Left hindlimb (tissue), 1 donor: ENCODE data around the gene CD14.
"Not testable (repeated sequence)": the region's sequence is repeated elsewhere in the genome, so short reads cannot be mapped to it uniquely, and the experiment has no call there.

Experiments
- DNase-seq: peaks from one replicate; pipeline ENCODE4 v3.0.0-alpha.2; 2018

The CD14 gene

DNA sequence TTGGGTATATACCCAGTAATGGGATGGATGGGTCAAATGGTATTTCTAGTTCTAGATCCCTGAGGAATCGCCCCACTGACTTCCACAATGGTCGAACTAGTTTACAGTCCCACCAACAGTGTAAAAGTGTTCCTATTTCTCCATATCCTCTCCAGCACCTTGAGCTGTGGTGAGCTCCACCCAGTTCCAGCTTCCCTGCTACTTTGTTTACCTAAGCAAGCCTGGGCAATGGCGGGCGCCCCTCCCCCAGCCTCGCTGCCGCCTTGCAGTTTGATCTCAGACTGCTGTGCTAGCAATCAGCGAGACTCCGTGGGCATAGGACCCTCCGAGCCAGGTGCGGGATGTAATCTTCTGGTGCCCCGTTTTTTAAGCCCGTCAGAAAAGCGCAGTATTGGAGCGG is 39.9 kb downstream of the CD14 start:
- not testable (repeated sequence) for DNase-seq

GRCh38 chr5:140591747-140592372 is 41.1 kb downstream of the CD14 start:
- DNase-seq = no peak

DNA sequence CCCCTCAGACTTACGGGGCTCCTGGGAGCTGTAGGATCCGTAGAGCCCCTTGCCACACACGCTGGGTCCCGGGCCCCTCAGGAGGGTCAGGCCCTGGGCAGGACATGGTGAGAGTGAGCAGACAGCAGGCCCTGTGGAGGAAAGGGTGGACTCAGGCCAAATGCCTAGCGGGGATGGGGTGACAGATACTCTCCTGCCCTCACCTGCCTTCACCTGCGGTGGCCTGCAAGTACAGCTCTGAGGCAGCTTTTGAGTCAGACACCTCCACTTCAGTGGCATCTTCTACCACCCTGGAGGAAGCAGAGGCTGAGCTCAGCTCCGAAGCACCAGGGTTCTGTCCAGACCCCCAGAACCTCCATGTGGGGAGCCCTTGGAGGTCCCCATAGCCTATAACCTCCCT is 42.1 kb downstream of the CD14 start:
- no peak for DNase-seq

DNA sequence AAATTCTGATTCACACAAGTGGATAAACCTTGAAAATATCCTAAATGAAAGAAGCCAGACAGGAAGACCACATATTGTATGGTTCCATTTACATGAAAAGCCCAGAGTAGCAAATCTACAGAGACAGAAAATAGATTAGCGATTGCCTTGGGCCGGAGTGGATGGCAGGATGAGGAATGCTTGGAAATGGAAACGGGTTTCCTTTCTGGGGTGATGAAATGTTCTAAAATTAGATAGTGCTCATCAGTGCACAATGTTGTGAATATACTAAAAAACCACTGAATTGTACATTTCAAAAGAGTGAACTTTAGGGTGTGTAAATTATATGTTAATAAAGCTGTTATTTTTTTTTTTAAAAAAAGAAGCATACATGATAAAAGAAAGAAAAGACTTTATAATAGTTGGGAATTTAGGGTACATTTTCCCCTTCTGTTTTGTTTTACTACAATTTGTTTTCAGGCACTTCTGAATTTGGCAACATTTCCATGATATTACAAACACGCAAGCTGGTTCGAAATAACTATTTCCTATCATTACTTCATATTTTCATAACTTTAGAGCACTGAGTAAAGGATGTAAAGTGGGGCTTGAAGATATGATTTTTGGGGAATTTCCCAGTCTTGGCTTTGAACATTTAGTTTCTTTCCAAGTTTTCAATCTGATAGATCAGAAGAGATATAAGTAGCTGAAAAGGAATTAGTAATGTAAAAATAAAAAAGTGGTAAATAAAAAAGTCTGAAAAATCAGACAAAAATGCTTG is 44.5 kb downstream of the CD14 start:
- DNase-seq = no peak

- DNase-seq = no peak
Observed at GRCh38 chr5:140587495-140587894, 45.5 kb downstream of the CD14 start.
